ENCODE measurements around the gene TMEM117.

DNA sequence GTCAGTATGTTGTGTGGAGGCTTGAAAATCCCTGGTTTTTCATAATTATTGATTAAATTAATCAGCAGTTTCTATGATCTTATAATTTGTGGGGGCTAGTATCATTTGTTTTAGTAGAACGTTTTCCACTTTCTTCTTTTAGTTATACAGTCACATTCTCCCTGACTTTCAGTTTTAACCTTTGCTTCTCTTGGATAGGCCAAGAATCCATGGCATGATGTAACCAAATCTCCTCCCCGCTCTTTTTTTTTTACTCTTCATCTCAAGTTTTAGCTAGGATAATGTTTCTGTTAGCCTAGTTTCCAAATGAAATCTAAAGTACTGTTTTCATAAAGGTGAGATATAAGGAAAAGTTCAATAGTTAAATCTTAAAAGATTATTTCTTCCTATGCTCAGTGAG is 106.5 kb downstream of the TMEM117 start:
- TF ChIP-seq POLR2A (IDR thresholded peaks at IDR 0.05) = no peak
- TF ChIP-seq, protein P1, sequence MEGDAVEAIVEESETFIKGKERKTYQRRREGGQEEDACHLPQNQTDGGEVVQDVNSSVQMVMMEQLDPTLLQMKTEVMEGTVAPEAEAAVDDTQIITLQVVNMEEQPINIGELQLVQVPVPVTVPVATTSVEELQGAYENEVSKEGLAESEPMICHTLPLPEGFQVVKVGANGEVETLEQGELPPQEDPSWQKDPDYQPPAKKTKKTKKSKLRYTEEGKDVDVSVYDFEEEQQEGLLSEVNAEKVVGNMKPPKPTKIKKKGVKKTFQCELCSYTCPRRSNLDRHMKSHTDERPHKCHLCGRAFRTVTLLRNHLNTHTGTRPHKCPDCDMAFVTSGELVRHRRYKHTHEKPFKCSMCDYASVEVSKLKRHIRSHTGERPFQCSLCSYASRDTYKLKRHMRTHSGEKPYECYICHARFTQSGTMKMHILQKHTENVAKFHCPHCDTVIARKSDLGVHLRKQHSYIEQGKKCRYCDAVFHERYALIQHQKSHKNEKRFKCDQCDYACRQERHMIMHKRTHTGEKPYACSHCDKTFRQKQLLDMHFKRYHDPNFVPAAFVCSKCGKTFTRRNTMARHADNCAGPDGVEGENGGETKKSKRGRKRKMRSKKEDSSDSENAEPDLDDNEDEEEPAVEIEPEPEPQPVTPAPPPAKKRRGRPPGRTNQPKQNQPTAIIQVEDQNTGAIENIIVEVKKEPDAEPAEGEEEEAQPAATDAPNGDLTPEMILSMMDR (IDR thresholded peaks at IDR 0.05) = no peak
